Upper lobe of left lung (tissue), 6 donors: ENCODE measurements around the gene PLAA. TPM values are rescaled to one million over a fixed set of nuclear protein-coding genes. Genes with fewer than 3 reads are reported as not detected.

ENCODE experiments used
- ATAC-seq, 2 donors: fragments of 200-7000 bp; cut with Tn5 transposase; one replicate each; pipeline ENCODE4 v1.9.1; 2022; ENCODE audit warnings: mild to moderate bottlenecking in 2 of 2, moderate library complexity in 2 of 2; ENCODE audit not compliant: low FRiP score in 2 of 2
- DNase-seq, 2 donors: peaks; one replicate each; pipeline ENCODE4 v3.0.0-alpha.2; 2019 to 2020
- H3K27ac ChIP-seq, 4 donors: fragments of 200-600 bp; sonication (generic); one replicate each; pipeline ENCODE4 v1.5.1; 2016 to 2019
- H3K27me3 ChIP-seq, 4 donors: fragments of 200-600 bp; sonication (generic); one replicate each; pipeline ENCODE4 v1.5.1; 2017 to 2019
- H3K36me3 ChIP-seq, 4 donors: fragments of 200-600 bp; sonication (generic); one replicate each; pipeline ENCODE4 v1.5.1; 2016 to 2019
- H3K4me1 ChIP-seq, 4 donors: fragments of 200-600 bp; sonication (generic); one replicate each; pipeline ENCODE4 v1.5.1; 2018 to 2019
- H3K4me3 ChIP-seq, 4 donors: fragments of 200-600 bp; sonication (generic); one replicate each; pipeline ENCODE4 v1.5.1; 2017 to 2019; ENCODE audit warnings: mild to moderate bottlenecking in 2 of 4, moderate library complexity in 1 of 4
- H3K9me3 ChIP-seq, 4 donors: fragments of 200-600 bp; sonication (generic); one replicate each; pipeline ENCODE4 v1.5.1; 2018 to 2019
- EP300 ChIP-seq, 4 donors: sonication (generic); formaldehyde crosslinking; IDR thresholded peaks; one replicate each; pipeline ENCODE4 v1.5.1; 2017; ENCODE audit warnings: antibody characterized with exemption in 4 of 4, control low read depth in 2 of 4
- POLR2A ChIP-seq, 4 donors: fragments of 450-650 bp; IDR thresholded peaks; one replicate each; pipeline ENCODE4 v1.5.1; 2016 to 2017; ENCODE audit warnings: antibody characterized with exemption in 4 of 4, mild to moderate bottlenecking in 2 of 4
- POLR2AphosphoS5 ChIP-seq, 2 donors: sonication (generic); formaldehyde crosslinking; IDR thresholded peaks; one replicate each; pipeline ENCODE4 v1.5.1; 2017; ENCODE audit warnings: antibody characterized with exemption in 2 of 2
- WGBS, 2 donors: methylation state at CpG; one replicate each; pipeline ENCODE4 v1.1.5; 2017 to 2018; 5-methylcytosine and 5-hydroxymethylcytosine counted together
- total RNA-seq, 6 donors: library from RNA; depleted of rRNA in 4 of 6; stranded (reverse); fragments of >200 nt in 4 of 6; gene quantifications; one replicate each; pipeline versions ENCODE4 v1.1.0 to v1.2.1, GENCODE V29; 2016 to 2021
- TF ChIP-seq, protein P1 (sequence below), 6 experiments: fragments of 450-650 bp in 4 of 6; fragments of 200-600 bp in 2 of 6; sonication (generic) in 2 of 6; IDR thresholded peaks; one replicate each; pipeline ENCODE4 v1.5.1; 2016 to 2019; ENCODE audit warnings: antibody characterized with exemption in 6 of 6
- donor health status: DM: no; HTN: no; CAD: no; lungs with moderate emphysema.
- donor health status: DM: no; HTN: yes; CAD: no; lungs with severe emphysema.

Gene PLAA
- total RNA-seq, 6 donors from 2014 or later: 18.2 to 29.2 (median 22.2) TPM

DNA sequence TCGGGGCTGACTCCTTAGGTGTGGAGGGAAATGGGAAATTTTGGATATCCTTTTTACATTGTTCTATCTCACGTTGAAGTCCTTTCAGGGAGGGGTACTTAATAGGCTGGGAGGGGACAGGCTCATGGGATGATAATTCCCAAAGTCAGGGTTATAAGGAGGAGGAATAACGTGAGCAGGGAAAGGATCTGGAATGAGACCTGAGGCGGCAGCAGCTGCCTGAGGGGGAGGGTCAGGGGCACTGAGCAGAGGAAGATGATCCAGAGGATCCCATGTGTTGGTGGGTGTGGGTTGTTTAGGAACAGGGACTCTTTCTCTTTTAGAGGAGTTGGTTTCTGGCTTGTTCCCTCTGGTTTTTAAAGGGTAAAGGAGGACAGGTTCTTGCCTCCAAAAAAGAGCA lies 27.9 kb upstream of the PLAA start:
- peaks cover 0 to 4% (median 0%) of the 10 kb centered on the region in 4 donors for H3K36me3 ChIP-seq
- H3K4me1 ChIP-seq: no peaks in the 10 kb centered on the region
- DNase-seq: no peak
- ATAC-seq: no peak
- 71 to 80% methylated on average over 4 of the region's 4 CpGs for WGBS, 2 donors
- no peak overlapping the region for H3K27ac ChIP-seq
- H3K27me3 ChIP-seq: no peaks in the 10 kb centered on the region
- no peaks in the 10 kb centered on the region for H3K9me3 ChIP-seq
- no peak overlapping the region for H3K4me3 ChIP-seq
- no peak for TF ChIP-seq POLR2A (IDR thresholded peaks at IDR 0.05)
- no peak for TF ChIP-seq EP300 (IDR thresholded peaks at IDR 0.05)
- TF ChIP-seq, protein P1, sequence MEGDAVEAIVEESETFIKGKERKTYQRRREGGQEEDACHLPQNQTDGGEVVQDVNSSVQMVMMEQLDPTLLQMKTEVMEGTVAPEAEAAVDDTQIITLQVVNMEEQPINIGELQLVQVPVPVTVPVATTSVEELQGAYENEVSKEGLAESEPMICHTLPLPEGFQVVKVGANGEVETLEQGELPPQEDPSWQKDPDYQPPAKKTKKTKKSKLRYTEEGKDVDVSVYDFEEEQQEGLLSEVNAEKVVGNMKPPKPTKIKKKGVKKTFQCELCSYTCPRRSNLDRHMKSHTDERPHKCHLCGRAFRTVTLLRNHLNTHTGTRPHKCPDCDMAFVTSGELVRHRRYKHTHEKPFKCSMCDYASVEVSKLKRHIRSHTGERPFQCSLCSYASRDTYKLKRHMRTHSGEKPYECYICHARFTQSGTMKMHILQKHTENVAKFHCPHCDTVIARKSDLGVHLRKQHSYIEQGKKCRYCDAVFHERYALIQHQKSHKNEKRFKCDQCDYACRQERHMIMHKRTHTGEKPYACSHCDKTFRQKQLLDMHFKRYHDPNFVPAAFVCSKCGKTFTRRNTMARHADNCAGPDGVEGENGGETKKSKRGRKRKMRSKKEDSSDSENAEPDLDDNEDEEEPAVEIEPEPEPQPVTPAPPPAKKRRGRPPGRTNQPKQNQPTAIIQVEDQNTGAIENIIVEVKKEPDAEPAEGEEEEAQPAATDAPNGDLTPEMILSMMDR (IDR thresholded peaks at IDR 0.05): no peak
- no peak for TF ChIP-seq POLR2AphosphoS5 (IDR thresholded peaks at IDR 0.05)

- peaks cover 0 to 4% (median 0%) of the 10 kb centered on the region in 4 donors for H3K36me3 ChIP-seq
- no peaks in the 10 kb centered on the region for H3K27me3 ChIP-seq
- TF ChIP-seq EP300 (IDR thresholded peaks at IDR 0.05): no peak
- no peak for TF ChIP-seq POLR2A (IDR thresholded peaks at IDR 0.05)
- TF ChIP-seq, protein P1 (IDR thresholded peaks at IDR 0.05): no peak
- DNase-seq: no peak
- ATAC-seq: no peak
- whole genome bisulfite sequencing, 2 donors: 74 to 92% methylated on average over 5 of the region's 5 CpGs
- H3K4me3 ChIP-seq: no peak overlapping the region
- H3K9me3 ChIP-seq: no peaks in the 10 kb centered on the region
- no peak overlapping the region for H3K27ac ChIP-seq
- no peaks in the 10 kb centered on the region for H3K4me1 ChIP-seq
Measured at GRCh38 chr9:26973989-26974388, 26.9 kb upstream of the PLAA start.

- Histone ChIP-seq H3K4me3 (no peak overlapping the region), H3K9me3 (no peaks in the 10 kb centered on the region), H3K27ac (no peak overlapping the region), H3K4me1 (no peaks in the 10 kb centered on the region), H3K27me3 (no peaks in the 10 kb centered on the region), H3K36me3 (no peaks in the 10 kb centered on the region)
- WGBS, 2 donors: 87 to 97% methylated on average over 1 of the region's 1 CpG
- ATAC-seq (no peak), DNase-seq (no peak)
- no peak for TF ChIP-seq POLR2AphosphoS5 (IDR thresholded peaks at IDR 0.05)
- TF ChIP-seq EP300 (IDR thresholded peaks at IDR 0.05): no peak
- TF ChIP-seq POLR2A (IDR thresholded peaks at IDR 0.05): no peak
- TF ChIP-seq, protein P1 (IDR thresholded peaks at IDR 0.05): no peak
Measured at GRCh38 chr9:26971721-26972120, 24.7 kb upstream of the PLAA start.

DNA sequence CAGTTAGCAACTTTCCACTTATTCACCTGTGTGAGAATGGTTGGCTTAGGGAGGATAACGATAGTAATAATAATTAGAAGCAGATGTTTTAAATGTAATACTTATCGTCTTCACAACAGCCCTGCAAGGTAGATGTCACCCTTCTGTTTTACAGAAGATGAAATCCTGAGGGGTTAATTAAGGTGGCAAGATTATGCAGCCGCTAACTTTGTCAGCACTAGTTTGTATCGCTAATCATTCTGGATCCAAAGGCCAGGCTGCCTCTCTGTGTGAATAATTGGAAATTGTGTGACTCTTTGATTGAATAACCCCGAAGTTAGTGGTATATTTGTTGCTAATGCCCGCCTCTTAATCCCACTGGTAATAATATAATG lies 9.8 kb upstream of the PLAA start:
- H3K27me3 ChIP-seq: no peaks in the 10 kb centered on the region

More for the DNA sequence above, 9.8 kb upstream of the PLAA start:
- peak overlapping the region; percentile 79 to 88 (median 84) for H3K27ac ChIP-seq
- no peaks in the 10 kb centered on the region for H3K36me3 ChIP-seq
- H3K4me1 ChIP-seq: peaks cover 0 to 13% (median 9%) of the 10 kb centered on the region in 4 donors
- no peak for DNase-seq
- no peak for TF ChIP-seq POLR2AphosphoS5 (IDR thresholded peaks at IDR 0.05)
- no peak for TF ChIP-seq EP300 (IDR thresholded peaks at IDR 0.05)
- TF ChIP-seq, protein P1 (IDR thresholded peaks at IDR 0.05): no peak
- TF ChIP-seq POLR2A (IDR thresholded peaks at IDR 0.05): no peak
- WGBS, 2 donors: 31 to 35% methylated on average over 6 of the region's 6 CpGs
- peak overlapping the region; percentile 48 to 62 (median 52) for H3K4me3 ChIP-seq
- no peak for ATAC-seq
- no peaks in the 10 kb centered on the region for H3K9me3 ChIP-seq
